Aorta (tissue), 5 donors: ENCODE measurements around the gene BNIPL. TPM values are rescaled to one million over a fixed set of nuclear protein-coding genes. Genes with fewer than 3 reads are reported as not detected.

ENCODE experiments used
- ATAC-seq: fragments of 200-7000 bp; cut with Tn5 transposase; one replicate; pipeline ENCODE4 v1.9.1; 2022; ENCODE audit warnings: moderate library complexity; ENCODE audit not compliant: low FRiP score
- DNase-seq, 2 donors: peaks; one replicate each; pipeline ENCODE4 v3.0.0-alpha.2; 2020
- H3K27ac ChIP-seq, 2 donors: one replicate each; pipeline ENCODE4 v1.5.1; 2013; ENCODE audit warnings: low read length in 2 of 2, mild to moderate bottlenecking in 2 of 2, moderate library complexity in 2 of 2, control low read depth in 1 of 2, inconsistent platforms in 1 of 2, low read depth in 1 of 2
- H3K27me3 ChIP-seq, 2 donors: one replicate each; pipeline ENCODE4 v1.6.1; 2013; ENCODE audit warnings: control low read depth in 1 of 2, low read length in 1 of 2, mild to moderate bottlenecking in 1 of 2, moderate library complexity in 1 of 2; ENCODE audit not compliant: insufficient read depth in 2 of 2, control insufficient read depth in 1 of 2
- H3K36me3 ChIP-seq, 2 donors: one replicate each; pipeline ENCODE4 v1.6.1; 2013; ENCODE audit warnings: control low read depth in 1 of 2, low read length in 1 of 2, mild to moderate bottlenecking in 1 of 2; ENCODE audit not compliant: insufficient read depth in 2 of 2, control insufficient read depth in 1 of 2
- H3K4me1 ChIP-seq, 2 donors: one replicate each; pipeline ENCODE4 v1.6.1; 2013; ENCODE audit warnings: low read length in 2 of 2, control low read depth in 1 of 2, mild to moderate bottlenecking in 1 of 2, moderate library complexity in 1 of 2; ENCODE audit not compliant: insufficient read depth in 2 of 2, control insufficient read depth in 1 of 2
- H3K4me3 ChIP-seq, 2 donors: one replicate each; pipeline ENCODE4 v1.5.1; 2013; ENCODE audit warnings: low read length in 2 of 2, control low read depth in 1 of 2, mild to moderate bottlenecking in 1 of 2
- H3K9me3 ChIP-seq: one replicate; pipeline ENCODE4 v1.6.1; 2013; ENCODE audit warnings: mild to moderate bottlenecking, low read length; ENCODE audit not compliant: control insufficient read depth
- WGBS, 2 donors: extraction: QIAGEN DNeasy Blood & Tissue Kit; methylation state at CpG; one replicate each; pipeline ENCODE4 v1.1.7; 2013; 5-methylcytosine and 5-hydroxymethylcytosine counted together
- intact Hi-C, 2 donors: fragments of 100-400 bp; cut with DNase I; formaldehyde crosslinking; loops; one replicate each; pipeline versions ENCODE4 v1.14.2 to v1.15.0; 2022
- polyA plus RNA-seq, 2 donors: library from polyadenylated mRNA; stranded (reverse); fragments of 200-250 nt; gene quantifications; one replicate each; pipeline ENCODE4 v1.2.3, GENCODE V29; 2013
- total RNA-seq, 2 donors: library from RNA; stranded (reverse); fragmentation: NEBNext Ultra II Directional; extraction: Animal tissue kit (Norgen Biotek cat#: 25700); gene quantifications; one replicate each; pipeline ENCODE4 v1.2.1, GENCODE V29; 2021
- donor health status: healthy with polysubstance abuse.
- donor health status: Bipolar disorder and iron deficiency.
- donor health status: DM: no; HTN: no; CAD: no.
- donor health status: DM: no; HTN: no; CAD: no.
- donor health status: DM: yes; HTN: yes; CAD: no.

BNIPL gene
- total and polyA plus RNA-seq, 4 donors: 0.29 to 0.54 (median 0.38) TPM; not detected in 1

DNA sequence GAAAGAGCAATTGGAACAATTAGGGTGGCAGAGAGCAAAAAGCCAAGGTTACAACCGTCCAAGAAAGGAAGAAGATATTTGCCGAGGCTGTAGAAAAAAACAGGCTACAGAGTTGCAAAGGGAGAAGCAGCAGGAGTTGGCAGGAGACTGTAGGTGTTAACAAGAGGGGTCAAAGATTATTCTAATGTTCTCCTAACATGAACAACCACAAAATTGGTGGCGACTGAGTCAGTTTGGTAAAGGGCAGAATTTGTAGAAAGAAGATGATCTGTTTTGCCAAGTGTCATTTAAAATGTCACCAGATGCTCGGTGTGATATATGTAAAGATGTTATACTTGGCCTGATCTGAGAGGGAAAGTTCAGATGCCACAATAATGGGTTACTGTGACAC, 28.5 kb upstream of the BNIPL start:
- Histone ChIP-seq H3K4me3 (no peak overlapping the region), H3K9me3 (no peaks in the 10 kb centered on the region), H3K27me3 (no peaks in the 10 kb centered on the region), H3K4me1 (peaks cover 0 to 2% of the 10 kb centered on the region in 2 donors), H3K36me3 (no peaks in the 10 kb centered on the region), H3K27ac (peak overlapping the region in 1 of 2 donors; percentile 90)
- WGBS, 2 donors: 5 to 8% methylated on average over 4 of the region's 4 CpGs
- no peak for ATAC-seq
- no peak for DNase-seq
- intact Hi-C loops: loop anchor here in 1 of 2 donors (5.0 kb wide), 2 partner anchors 36 to 49 kb away; partner anchors contain the start of genes CDC42SE1 and CERS2

GRCh38 chr1:151008244-151009205, 27.9 kb upstream of the BNIPL start, which contains the start of gene PRUNE1:
Gene PRUNE1 (plus strand): TSS chr1:151008449. CDS start chr1:151008633, 184 bp downstream.
- intact Hi-C loops: loop anchor here in 1 of 2 donors (5.0 kb wide), 2 partner anchors 36 to 49 kb away; partner anchors contain the start of genes CDC42SE1 and CERS2
- 0 to 1% methylated on average over 67 to 69 of the region's 69 CpGs for WGBS, 2 donors
- Histone ChIP-seq H3K4me1 (peaks cover 0 to 4% of the 10 kb centered on the region in 2 donors), H3K9me3 (no peaks in the 10 kb centered on the region), H3K36me3 (no peaks in the 10 kb centered on the region), H3K27me3 (no peaks in the 10 kb centered on the region), H3K27ac (peak within 1 kb of the TSS in 1 of 2 donors; percentile 90), H3K4me3 (peak within 1 kb of the TSS; percentile 27 to 42)
- peak; percentile 97 for ATAC-seq
- peak; percentile 99 to 100 for DNase-seq

GRCh38 chr1:151009206-151009587, 27.2 kb upstream of the BNIPL start:
- Histone ChIP-seq H3K27me3 (no peaks in the 10 kb centered on the region), H3K4me3 (peak overlapping the region; percentile 27 to 42), H3K4me1 (peaks cover 0 to 4% of the 10 kb centered on the region in 2 donors), H3K9me3 (no peaks in the 10 kb centered on the region), H3K27ac (no peak overlapping the region), H3K36me3 (no peaks in the 10 kb centered on the region)
- WGBS, 2 donors: 24 to 30% methylated on average over 3 of the region's 3 CpGs
- DNase-seq: no peak
- ATAC-seq: no peak
- intact Hi-C loops: loop anchor here in 1 of 2 donors (5.0 kb wide), 2 partner anchors 37 to 48 kb away; partner anchors contain the start of genes CDC42SE1 and CERS2

- Histone ChIP-seq H3K27me3 (no peaks in the 10 kb centered on the region), H3K27ac (no peak overlapping the region), H3K9me3 (no peaks in the 10 kb centered on the region), H3K4me3 (no peak overlapping the region), H3K4me1 (peaks cover 0 to 4% of the 10 kb centered on the region in 2 donors), H3K36me3 (no peaks in the 10 kb centered on the region)
- WGBS, 2 donors: 96 to 98% methylated on average over 8 of the region's 8 CpGs
- ATAC-seq (no peak), DNase-seq (no peak)
- intact Hi-C loops: loop anchor here in 1 of 2 donors (5.0 kb wide), 2 partner anchors 38 to 47 kb away; partner anchors contain the start of genes CDC42SE1 and CERS2
Measured at GRCh38 chr1:151009674-151010345, 26.6 kb upstream of the BNIPL start.

GRCh38 chr1:151010346-151010726, 26.1 kb upstream of the BNIPL start:
- intact Hi-C loops: no loop called here
- Histone ChIP-seq H3K4me3 (no peak overlapping the region), H3K4me1 (peaks cover 0 to 4% of the 10 kb centered on the region in 2 donors), H3K36me3 (no peaks in the 10 kb centered on the region), H3K27ac (no peak overlapping the region), H3K27me3 (no peaks in the 10 kb centered on the region), H3K9me3 (no peaks in the 10 kb centered on the region)
- WGBS, 2 donors: 88% methylated on average over 3 of the region's 3 CpGs
- DNase-seq (no peak), ATAC-seq (no peak)

- 75 to 77% methylated on average over 4 of the region's 4 CpGs for WGBS, 2 donors
- ATAC-seq (no peak), DNase-seq (no peak)
- Histone ChIP-seq H3K27ac (no peak overlapping the region), H3K36me3 (no peaks in the 10 kb centered on the region), H3K27me3 (no peaks in the 10 kb centered on the region), H3K4me3 (no peak overlapping the region), H3K9me3 (no peaks in the 10 kb centered on the region), H3K4me1 (peaks cover 0 to 2% of the 10 kb centered on the region in 2 donors)
- intact Hi-C loops: no loop called here
Measured at GRCh38 chr1:151011154-151011850, 25.1 kb upstream of the BNIPL start.

DNA sequence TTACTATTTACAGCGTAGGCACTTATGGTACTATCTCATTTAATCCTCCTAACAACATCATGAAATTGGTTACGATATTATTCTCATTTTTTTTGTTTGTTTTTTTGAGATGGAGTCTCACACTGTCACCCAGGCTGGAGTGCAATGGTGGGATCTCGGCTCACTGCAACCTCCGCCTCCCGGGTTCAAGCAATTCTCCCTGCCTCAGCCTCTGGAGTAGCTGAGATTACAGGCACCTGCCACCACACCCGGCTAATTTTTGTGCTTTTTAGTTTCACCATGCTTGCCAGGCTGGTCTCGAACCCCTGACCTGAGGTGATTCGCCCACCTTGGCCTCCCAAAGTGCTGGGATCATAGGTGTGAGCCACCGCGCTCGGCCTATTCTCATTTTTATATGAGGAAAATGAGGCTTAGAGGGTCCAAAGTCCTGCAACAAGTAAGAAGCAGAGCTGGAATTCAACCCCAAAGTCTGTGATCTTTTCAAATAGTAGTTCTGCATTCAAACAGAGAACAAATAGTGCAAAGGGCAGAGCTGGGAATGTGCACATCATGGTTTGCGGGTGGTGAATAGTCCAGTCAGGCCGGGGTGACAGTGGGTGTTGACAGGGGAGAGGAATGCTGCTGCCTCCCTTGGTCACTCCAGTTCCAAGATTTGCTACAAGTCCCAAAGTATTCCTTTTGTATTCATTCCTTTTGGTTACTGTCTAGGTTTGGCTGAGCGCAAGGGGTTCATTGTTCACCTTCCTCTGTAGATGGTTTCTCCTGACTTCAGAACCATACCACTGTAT, 23.5 kb upstream of the BNIPL start:
- Histone ChIP-seq H3K4me3 (no peak overlapping the region), H3K9me3 (no peaks in the 10 kb centered on the region), H3K4me1 (peaks cover 0 to 2% of the 10 kb centered on the region in 2 donors), H3K36me3 (no peaks in the 10 kb centered on the region), H3K27ac (no peak overlapping the region), H3K27me3 (no peaks in the 10 kb centered on the region)
- intact Hi-C loops: no loop called here
- no peak for ATAC-seq
- 83 to 84% methylated on average over 14 of the region's 14 CpGs for WGBS, 2 donors
- no peak for DNase-seq
